HepG2 (cell line): ENCODE measurements around the gene LEPR. TPM values are rescaled to one million over a fixed set of nuclear protein-coding genes. Genes with fewer than 3 reads are reported as not detected.
A peak's percentile ranks its signal among the peaks of the same experiment; 100 is the strongest.

ENCODE experiments used
- AHDC1 ChIP-seq: sonication (generic); formaldehyde crosslinking; IDR thresholded peaks from 2 replicates; pipeline ENCODE4 v1.5.1; 2020; ENCODE audit warnings: mild to moderate bottlenecking, missing genetic modification reagents, borderline replicate concordance
- CC2D1A ChIP-seq: sonication (generic); formaldehyde crosslinking; IDR thresholded peaks from 2 replicates; pipeline ENCODE4 v1.8.1; 2023; ENCODE audit warnings: mild to moderate bottlenecking, missing genetic modification reagents
- CERS6 ChIP-seq: sonication (generic); formaldehyde crosslinking; IDR thresholded peaks from 2 replicates; pipeline ENCODE4 v1.5.0; 2020; ENCODE audit warnings: missing genetic modification reagents
- HOXA7 ChIP-seq: sonication (generic); formaldehyde crosslinking; IDR thresholded peaks from 2 replicates; pipeline ENCODE4 v1.8.1; 2022; ENCODE audit warnings: mild to moderate bottlenecking, missing genetic modification reagents, moderate library complexity
- KLF16 ChIP-seq, 2 experiments: sonication (generic) in 1 of 2; formaldehyde crosslinking in 1 of 2; IDR thresholded peaks; 2 replicates each; pipeline versions ENCODE4 v1.6.1 to v1.8.0; 2016 to 2023; ENCODE audit warnings: missing genetic modification reagents in 2 of 2, missing compliant biosample characterization in 1 of 2
- MYC ChIP-seq: sonication (generic); formaldehyde crosslinking; IDR thresholded peaks from 2 replicates; pipeline ENCODE4 v1.9.0; 2021; ENCODE audit warnings: missing genetic modification reagents, borderline replicate concordance
- PAF1 ChIP-seq: IDR thresholded peaks from 2 replicates; pipeline ENCODE4 v1.6.1; 2016; ENCODE audit warnings: missing genetic modification reagents, missing compliant biosample characterization
- PHF20 ChIP-seq: sonication (generic); formaldehyde crosslinking; IDR thresholded peaks from 2 replicates; pipeline ENCODE4 v1.5.0; 2020; ENCODE audit warnings: mild to moderate bottlenecking, missing genetic modification reagents
- TRIM24 ChIP-seq: sonication (generic); formaldehyde crosslinking; IDR thresholded peaks from 2 replicates; pipeline ENCODE4 v1.8.0; 2022; ENCODE audit warnings: mild to moderate bottlenecking, missing genetic modification reagents
- ZMYM3 ChIP-seq: sonication (generic); formaldehyde crosslinking; IDR thresholded peaks from 2 replicates; pipeline ENCODE4 v1.5.1; 2020; ENCODE audit warnings: mild to moderate bottlenecking, missing genetic modification reagents
- ZNF160 ChIP-seq: sonication (generic); formaldehyde crosslinking; IDR thresholded peaks from 2 replicates; pipeline ENCODE4 v1.8.0; 2022; ENCODE audit warnings: mild to moderate bottlenecking, inconsistent platforms, missing genetic modification reagents
- ZNF431 ChIP-seq: sonication (generic); formaldehyde crosslinking; IDR thresholded peaks from 2 replicates; pipeline ENCODE4 v1.9.0; 2022; ENCODE audit warnings: missing genetic modification reagents, low read depth, mild to moderate bottlenecking, borderline replicate concordance
- ZNF510 ChIP-seq: sonication (generic); formaldehyde crosslinking; IDR thresholded peaks from 2 replicates; pipeline ENCODE4 v1.4.0; 2020; ENCODE audit warnings: low read depth, mild to moderate bottlenecking, missing genetic modification reagents
- ZNF747 ChIP-seq: sonication (generic); formaldehyde crosslinking; IDR thresholded peaks from 2 replicates; pipeline ENCODE4 v1.8.1; 2023; ENCODE audit warnings: missing genetic modification reagents, mild to moderate bottlenecking, borderline replicate concordance
- polyA plus RNA-seq, 8 experiments: library from polyadenylated mRNA; depleted of rRNA in 3 of 8; stranded (reverse) in 7 of 8; unstranded in 1 of 8; fragments of >200 nt; fragmentation: Illumina TruSeq in 4 of 8; extraction: Trizol in 4 of 8; gene quantifications; 2 replicates each; pipeline versions ENCODE4 v1.2.1 to v1.2.3, GENCODE V29; 2011 to 2016; ENCODE audit warnings: low read depth in 4 of 8, missing spikeins in 1 of 8, mixed read lengths in 1 of 8; ENCODE audit not compliant: insufficient read depth in 1 of 8
- total RNA-seq, 5 experiments: library from RNA; depleted of rRNA; stranded (reverse); fragments of >200 nt; fragmentation: Illumina TruSeq; extraction: Trizol; gene quantifications; 2 replicates each; pipeline ENCODE4 v1.2.3, GENCODE V29; 2016; ENCODE audit warnings: low read depth in 1 of 5
- TF ChIP-seq, protein P1 (sequence below): sonication (generic); formaldehyde crosslinking; IDR thresholded peaks from 2 replicates; pipeline ENCODE4 v1.5.1; 2020; ENCODE audit warnings: mild to moderate bottlenecking, moderate library complexity, missing genetic modification reagents
- TF ChIP-seq, protein P2 (sequence below): sonication (generic); formaldehyde crosslinking; IDR thresholded peaks from 2 replicates; pipeline ENCODE4 v1.8.1; 2023; ENCODE audit warnings: mild to moderate bottlenecking, missing genetic modification reagents

The LEPR gene
- total and polyA plus RNA-seq, 2 of the 13 experiments (the other 11 are each of a cell fraction or from before 2014, with no cell fraction given): 0.60 to 1.7 TPM

DNA sequence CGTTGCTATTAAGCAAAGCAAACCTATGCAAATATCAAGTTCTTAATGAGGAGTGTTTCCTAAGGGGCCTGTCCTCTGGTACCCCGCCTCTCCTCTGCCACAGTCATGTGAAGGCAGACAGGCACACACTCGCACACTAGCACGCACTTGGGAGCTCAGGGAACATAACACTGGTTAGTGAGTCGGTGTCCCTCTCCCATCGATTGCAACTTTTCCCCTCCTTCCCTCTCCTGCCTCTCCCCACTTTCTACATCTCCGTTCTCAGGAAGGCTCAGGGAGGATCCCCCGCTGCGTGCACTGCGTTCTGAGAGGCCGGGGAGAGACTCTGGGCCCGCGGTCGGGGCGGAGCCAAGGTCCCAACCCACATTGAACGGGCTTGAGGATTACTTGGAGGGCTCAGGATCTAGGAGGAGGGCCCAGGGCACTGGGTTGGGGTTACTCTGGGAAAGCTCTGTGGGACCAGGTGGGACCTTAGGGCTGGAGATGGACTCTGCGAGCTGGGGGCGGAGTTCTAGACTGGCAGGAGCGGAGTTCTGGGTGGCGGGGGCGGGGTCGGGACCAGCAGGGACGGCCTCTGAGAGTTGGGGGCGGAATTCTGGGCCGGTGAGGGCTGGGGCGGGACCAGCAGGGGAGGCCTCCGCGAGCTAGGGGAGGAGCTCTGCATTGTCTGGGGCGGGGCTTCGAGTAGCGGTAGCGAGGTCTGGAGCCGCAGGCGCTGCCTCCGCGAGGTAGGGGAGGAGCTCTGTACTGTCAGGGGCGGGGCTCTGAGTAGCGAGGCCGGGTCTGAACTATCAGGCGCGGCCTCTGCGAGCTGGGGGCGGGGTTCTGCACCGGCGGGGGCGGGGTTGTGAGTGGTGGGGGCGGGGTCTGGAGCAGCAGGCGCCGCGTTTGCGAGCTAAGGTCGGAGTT lies 533 bp upstream of the LEPR start (continued):
- TF ChIP-seq ZNF747 (CRISPR knock-in tag) (no peak), HOXA7 (CRISPR knock-in tag) (no peak), AHDC1 (CRISPR knock-in tag) (peak; percentile 23; the same call in 1 of the 2 replicates), CERS6 (CRISPR knock-in tag) (no peak), ZNF431 (CRISPR knock-in tag) (no peak), KLF16 (CRISPR knock-in tag; IDR thresholded peaks at IDR 0.05) (no peak), MYC (CRISPR knock-in tag) (no peak), ZNF160 (CRISPR knock-in tag) (no peak), PAF1 (CRISPR knock-in tag) (no peak), TRIM24 (CRISPR knock-in tag) (no peak), PHF20 (CRISPR knock-in tag) (no peak), ZNF510 (CRISPR knock-in tag) (peak; percentile 67; the same call in 1 of the 2 replicates), ZMYM3 (CRISPR knock-in tag) (0 out of 2 replicates have a peak, but pooled peaks have one; percentile 23), CC2D1A (no peak)
- TF ChIP-seq, protein P1, sequence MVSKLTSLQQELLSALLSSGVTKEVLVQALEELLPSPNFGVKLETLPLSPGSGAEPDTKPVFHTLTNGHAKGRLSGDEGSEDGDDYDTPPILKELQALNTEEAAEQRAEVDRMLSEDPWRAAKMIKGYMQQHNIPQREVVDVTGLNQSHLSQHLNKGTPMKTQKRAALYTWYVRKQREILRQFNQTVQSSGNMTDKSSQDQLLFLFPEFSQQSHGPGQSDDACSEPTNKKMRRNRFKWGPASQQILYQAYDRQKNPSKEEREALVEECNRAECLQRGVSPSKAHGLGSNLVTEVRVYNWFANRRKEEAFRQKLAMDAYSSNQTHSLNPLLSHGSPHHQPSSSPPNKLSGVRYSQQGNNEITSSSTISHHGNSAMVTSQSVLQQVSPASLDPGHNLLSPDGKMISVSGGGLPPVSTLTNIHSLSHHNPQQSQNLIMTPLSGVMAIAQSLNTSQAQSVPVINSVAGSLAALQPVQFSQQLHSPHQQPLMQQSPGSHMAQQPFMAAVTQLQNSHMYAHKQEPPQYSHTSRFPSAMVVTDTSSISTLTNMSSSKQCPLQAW (CRISPR knock-in tag): peak; percentile 68; the same call in 1 of the 2 replicates
- TF ChIP-seq, protein P2, sequence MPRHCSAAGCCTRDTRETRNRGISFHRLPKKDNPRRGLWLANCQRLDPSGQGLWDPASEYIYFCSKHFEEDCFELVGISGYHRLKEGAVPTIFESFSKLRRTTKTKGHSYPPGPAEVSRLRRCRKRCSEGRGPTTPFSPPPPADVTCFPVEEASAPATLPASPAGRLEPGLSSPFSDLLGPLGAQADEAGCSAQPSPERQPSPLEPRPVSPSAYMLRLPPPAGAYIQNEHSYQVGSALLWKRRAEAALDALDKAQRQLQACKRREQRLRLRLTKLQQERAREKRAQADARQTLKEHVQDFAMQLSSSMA (CRISPR knock-in tag): no peak
